ENCODE measurements around the gene CRYZL1. TPM values are rescaled to one million over a fixed set of nuclear protein-coding genes. Genes with fewer than 3 reads are reported as not detected.

The CRYZL1 gene
- total RNA-seq, 1 experiment from 2014 or later: 35.2 TPM

DNA sequence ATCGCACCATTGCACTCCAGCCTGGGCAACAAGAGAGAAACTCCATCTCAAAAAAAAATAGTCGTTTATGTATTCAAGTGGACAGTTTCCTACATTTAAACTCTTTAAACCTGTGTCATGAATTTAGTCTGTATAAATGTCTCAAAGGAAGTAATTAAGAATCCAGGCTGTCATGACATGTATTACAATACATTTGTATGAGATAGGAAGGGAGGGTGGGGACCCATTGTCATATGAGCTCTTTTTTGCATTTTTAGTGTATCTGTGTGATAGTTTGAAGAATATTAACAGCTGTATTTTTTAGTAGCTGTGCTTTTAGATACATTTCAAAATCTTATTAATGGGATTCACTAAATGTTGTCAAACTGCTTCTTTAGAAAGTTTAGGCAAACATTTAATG, 73.1 kb downstream of the CRYZL1 start:
- H3K9me3 Mint-ChIP-seq (ENCODE audit: unreplicated experiment): no peaks in the 10 kb centered on the region
- peaks cover 87% of the 10 kb centered on the region for H3K36me3 Mint-ChIP-seq (ENCODE audit: insufficient read depth, unreplicated experiment)
- TF ChIP-seq, protein P1, sequence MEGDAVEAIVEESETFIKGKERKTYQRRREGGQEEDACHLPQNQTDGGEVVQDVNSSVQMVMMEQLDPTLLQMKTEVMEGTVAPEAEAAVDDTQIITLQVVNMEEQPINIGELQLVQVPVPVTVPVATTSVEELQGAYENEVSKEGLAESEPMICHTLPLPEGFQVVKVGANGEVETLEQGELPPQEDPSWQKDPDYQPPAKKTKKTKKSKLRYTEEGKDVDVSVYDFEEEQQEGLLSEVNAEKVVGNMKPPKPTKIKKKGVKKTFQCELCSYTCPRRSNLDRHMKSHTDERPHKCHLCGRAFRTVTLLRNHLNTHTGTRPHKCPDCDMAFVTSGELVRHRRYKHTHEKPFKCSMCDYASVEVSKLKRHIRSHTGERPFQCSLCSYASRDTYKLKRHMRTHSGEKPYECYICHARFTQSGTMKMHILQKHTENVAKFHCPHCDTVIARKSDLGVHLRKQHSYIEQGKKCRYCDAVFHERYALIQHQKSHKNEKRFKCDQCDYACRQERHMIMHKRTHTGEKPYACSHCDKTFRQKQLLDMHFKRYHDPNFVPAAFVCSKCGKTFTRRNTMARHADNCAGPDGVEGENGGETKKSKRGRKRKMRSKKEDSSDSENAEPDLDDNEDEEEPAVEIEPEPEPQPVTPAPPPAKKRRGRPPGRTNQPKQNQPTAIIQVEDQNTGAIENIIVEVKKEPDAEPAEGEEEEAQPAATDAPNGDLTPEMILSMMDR (IDR thresholded peaks at IDR 0.05; ENCODE audit: unreplicated experiment): no peak
- no peak overlapping the region for H3K4me3 Mint-ChIP-seq (ENCODE audit: unreplicated experiment)
- ChIA-PET POLR2A (interaction anchor here (0.7 to 2.1 kb wide), 7 partner anchors 13 to 1006 kb away, joined by 3 to 9 read pairs (median 3); partner anchors contain the start of genes DONSON, SON and TMEM50B), CTCF (interaction anchor here (1.4 kb wide), 1 partner anchor 11 kb away, joined by 3 read pairs; no protein-coding TSS in a partner anchor)
- no TSS peak for BruUV-seq (replicated peaks)
- H3K4me1 Mint-ChIP-seq (ENCODE audit: insufficient read depth, unreplicated experiment): peaks cover 4% of the 10 kb centered on the region
- H3K27ac Mint-ChIP-seq (ENCODE audit: low read depth, unreplicated experiment): no peak overlapping the region
- H3K27me3 Mint-ChIP-seq (ENCODE audit: insufficient read depth, unreplicated experiment): no peaks in the 10 kb centered on the region
- DNase-seq (ENCODE audit: unreplicated experiment): no peak
- intact Hi-C loops (cut with micrococcal nuclease): no loop called here

DNA sequence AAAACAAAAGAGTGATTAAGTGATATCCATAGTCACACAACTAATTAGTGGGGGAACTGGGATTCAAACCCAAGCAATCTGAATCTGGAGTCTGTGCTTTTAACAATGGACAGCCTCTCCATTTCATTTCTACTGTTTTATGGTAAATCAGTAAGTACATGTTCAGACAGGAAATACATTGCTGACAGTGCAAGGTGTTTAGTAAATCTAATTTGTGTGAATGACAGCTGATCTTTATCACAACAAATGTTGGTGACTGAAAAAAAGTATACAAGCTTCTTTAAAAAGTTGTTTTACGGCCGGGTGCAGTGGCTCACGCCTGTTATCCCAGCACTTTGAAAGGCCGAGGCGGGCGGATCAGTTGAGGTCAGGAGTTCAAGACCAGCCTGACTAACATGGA, 73.6 kb downstream of the CRYZL1 start:
- TF ChIP-seq, protein P1 (IDR thresholded peaks at IDR 0.05; ENCODE audit: unreplicated experiment): no peak
- Mint-ChIP-seq H3K9me3 (ENCODE audit: unreplicated experiment) (no peaks in the 10 kb centered on the region), H3K4me1 (ENCODE audit: insufficient read depth, unreplicated experiment) (peaks cover 4% of the 10 kb centered on the region), H3K36me3 (ENCODE audit: insufficient read depth, unreplicated experiment) (peaks cover 87% of the 10 kb centered on the region), H3K27ac (ENCODE audit: low read depth, unreplicated experiment) (no peak overlapping the region), H3K27me3 (ENCODE audit: insufficient read depth, unreplicated experiment) (no peaks in the 10 kb centered on the region), H3K4me3 (ENCODE audit: unreplicated experiment) (no peak overlapping the region)
- BruUV-seq (replicated peaks): no TSS peak
- POLR2A ChIA-PET: interaction anchor here (0.6 to 2.1 kb wide), 7 partner anchors 12 to 88 kb away, joined by 3 to 9 read pairs (median 3); partner anchors contain the start of genes DONSON, SON and TMEM50B
- DNase-seq (ENCODE audit: unreplicated experiment): no peak
- CTCF ChIA-PET: interaction anchor here (1.4 kb wide), 1 partner anchor 10 kb away, joined by 3 read pairs; no protein-coding TSS in a partner anchor
- intact Hi-C loops (cut with micrococcal nuclease): no loop called here

DNA sequence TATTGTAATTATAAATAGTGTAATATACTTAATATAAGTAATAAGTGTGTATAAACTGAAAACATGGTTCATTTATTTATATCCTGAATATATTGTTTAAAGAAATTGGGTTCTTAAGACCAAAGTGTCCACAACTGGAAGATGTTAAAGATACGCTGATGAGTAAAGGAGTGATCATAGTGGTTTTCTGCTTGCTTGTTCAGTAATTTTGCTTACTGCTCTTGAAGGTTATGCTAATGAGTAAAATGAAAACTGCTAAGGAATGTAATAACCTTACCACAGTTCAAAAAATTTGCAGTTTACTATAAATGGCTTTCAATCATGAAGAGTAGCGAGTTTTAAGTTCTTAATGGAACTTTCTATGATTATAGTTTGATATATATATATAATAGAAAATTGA, 75.0 kb downstream of the CRYZL1 start:
- ChIA-PET CTCF (interaction anchor here (1.2 kb wide), 1 partner anchor 10 kb away, joined by 3 read pairs; no protein-coding TSS in a partner anchor), POLR2A (interaction anchor here (0.8 to 3.4 kb wide), 4 partner anchors 19 to 64 kb away, joined by 3 to 18 read pairs (median 6); partner anchors contain the start of genes GART and SON)
- TF ChIP-seq, protein P1 (IDR thresholded peaks at IDR 0.05; ENCODE audit: unreplicated experiment): no peak
- Mint-ChIP-seq H3K27me3 (ENCODE audit: insufficient read depth, unreplicated experiment) (no peaks in the 10 kb centered on the region), H3K36me3 (ENCODE audit: insufficient read depth, unreplicated experiment) (peaks cover 77% of the 10 kb centered on the region), H3K9me3 (ENCODE audit: unreplicated experiment) (no peaks in the 10 kb centered on the region), H3K4me1 (ENCODE audit: insufficient read depth, unreplicated experiment) (peaks cover 4% of the 10 kb centered on the region), H3K27ac (ENCODE audit: low read depth, unreplicated experiment) (no peak overlapping the region), H3K4me3 (ENCODE audit: unreplicated experiment) (no peak overlapping the region)
- intact Hi-C loops (cut with micrococcal nuclease): no loop called here
- BruUV-seq (replicated peaks): no TSS peak
- DNase-seq (ENCODE audit: unreplicated experiment): no peak

DNA sequence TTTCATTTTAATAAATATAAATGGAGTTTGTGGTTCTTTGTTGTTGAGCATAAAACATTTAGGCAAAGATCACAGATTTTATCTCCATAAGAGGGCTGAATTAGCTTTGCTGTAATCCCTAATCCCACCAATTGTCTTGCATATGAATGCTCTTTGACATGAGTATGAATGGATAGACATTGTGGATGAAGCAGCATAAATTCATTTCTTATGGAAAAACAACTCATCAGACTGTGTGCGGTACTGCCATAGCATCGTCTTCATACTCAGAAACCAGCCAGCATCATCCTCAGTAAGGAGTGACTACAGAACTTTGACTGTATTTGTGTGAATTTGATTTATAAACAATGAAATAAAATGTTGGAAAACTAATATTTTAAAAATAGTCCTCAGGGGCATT, 79.2 kb downstream of the CRYZL1 start:
- CTCF ChIA-PET: no interaction called here
- Mint-ChIP-seq H3K27ac (ENCODE audit: low read depth, unreplicated experiment) (no peak overlapping the region), H3K27me3 (ENCODE audit: insufficient read depth, unreplicated experiment) (no peaks in the 10 kb centered on the region), H3K4me1 (ENCODE audit: insufficient read depth, unreplicated experiment) (peaks cover 6% of the 10 kb centered on the region), H3K36me3 (ENCODE audit: insufficient read depth, unreplicated experiment) (peaks cover 81% of the 10 kb centered on the region), H3K9me3 (ENCODE audit: unreplicated experiment) (no peaks in the 10 kb centered on the region), H3K4me3 (ENCODE audit: unreplicated experiment) (no peak overlapping the region)
- no TSS peak for BruUV-seq (replicated peaks)
- DNase-seq (ENCODE audit: unreplicated experiment): no peak
- TF ChIP-seq, protein P1 (IDR thresholded peaks at IDR 0.05; ENCODE audit: unreplicated experiment): no peak
- POLR2A ChIA-PET: interaction anchor here (0.5 to 2.3 kb wide), 5 partner anchors 18 to 247 kb away, joined by 3 to 8 read pairs (median 3); partner anchors contain the start of genes DONSON and SON
- intact Hi-C loops (cut with micrococcal nuclease): no loop called here
